Heart left ventricle (tissue), 13 donors: Measurements from ENCODE around the gene PTGS1.

Experiments
- CTCF ChIP-seq, 12 donors: fragments of 200-600 bp; sonication (generic) in 4 of 12; IDR thresholded peaks; one replicate each; pipeline versions ENCODE4 v1.5.0 to v1.8.0; 2018 to 2022; ENCODE audit warnings: antibody characterized with exemption in 12 of 12, mild to moderate bottlenecking in 5 of 12
- POLR2A ChIP-seq, 2 donors: fragments of 450-650 bp; IDR thresholded peaks; one replicate each; pipeline ENCODE4 v1.6.1; 2017; ENCODE audit warnings: antibody characterized with exemption in 2 of 2, mild to moderate bottlenecking in 2 of 2, moderate library complexity in 2 of 2
- donor health status: ischemic (EF 13 %, LVEDD 7.1; RV severe dilation, severe dysfunction).
- donor health status: DM: no; HTN: yes; CAD: no.
- donor health status: DM: no; HTN: no; CAD: no.
- donor health status: ischemic (EF 25% LVEDD 6.9; RV normal size, moderate dysfunction).
- donor health status: ischemic (EF 25% LVEDD 5.7; RV mildly dilated, moderate dysfunction).
- donor health status: ischemic (EF 35%, LVEDD 5.7; RV mildly dilated, moderate dysfunction).
- donor health status: nonischemic (EF 11% LVEDD 7.7; RV severe dilation, severe dysfunction).
- donor health status: DM: yes; HTN: yes; CAD: no.
- donor health status: PGD.
- donor health status: ischemic (EF 29% LVEDD 5.4; RV normal size, mild dysfunction).
- donor health status: nonischemic (EF 23%, LVEDD 6.1; RV moderate dilation, normal function).

GRCh38 chr9:122372856-122373845 lies 2.3 kb downstream of the PTGS1 start:
- TF ChIP-seq CTCF (IDR thresholded peaks at IDR 0.05) (no peak), POLR2A (IDR thresholded peaks at IDR 0.05) (no peak)
